Measurements from ENCODE around the gene BFAR. TPM values are rescaled to one million over a fixed set of nuclear protein-coding genes. Genes with fewer than 3 reads are reported as not detected.

BFAR gene
- polyA plus RNA-seq, 1 donor (not counting 4 experiments of a cell fraction or from before 2014, with no cell fraction given): 92.3 TPM

GRCh38 chr16:14658063-14658462 lies 25.3 kb downstream of the BFAR start:
- Histone ChIP-seq H3K4me3 (ENCODE audit: control insufficient read depth in 2 of 3, extremely low read depth in 1 of 3, insufficient read depth in 2 of 3, low read depth in 1 of 3, low read length in 3 of 3) (no peak overlapping the region), H3K4me1 (ENCODE audit: control insufficient read depth, extremely low read depth, insufficient read depth, low read length) (no peaks in the 10 kb centered on the region), H3K27me3 (ENCODE audit: control insufficient read depth, extremely low read depth, insufficient read depth, low read length) (no peaks in the 10 kb centered on the region), H3K27ac (ENCODE audit: control insufficient read depth, insufficient read depth, low read length) (peak overlapping the region; percentile 36), H3K9ac (ENCODE audit: control insufficient read depth, extremely low read depth, insufficient read depth, low read length) (no peak overlapping the region), H3K36me3 (ENCODE audit: control insufficient read depth in 2 of 2, extremely low read depth in 1 of 2, insufficient read depth in 2 of 2, low read length in 2 of 2) (peaks cover 23 to 33% of the 10 kb centered on the region in 2 experiments), H3K9me1 (ENCODE audit: control insufficient read depth, extremely low read depth, insufficient read depth, low read length) (no peaks in the 10 kb centered on the region), H4K20me1 (ENCODE audit: control insufficient read depth, extremely low read depth, insufficient read depth, low read length) (no peaks in the 10 kb centered on the region), H2AFZ (ENCODE audit: control insufficient read depth, low read length) (peak overlapping the region; percentile 35), H3K79me2 (ENCODE audit: control insufficient read depth, insufficient read depth, low read length) (peaks cover 2% of the 10 kb centered on the region), H3K4me2 (ENCODE audit: control insufficient read depth, extremely low read depth, insufficient read depth, low read depth, low read length) (peak overlapping the region; percentile 16), H3K9me3 (ENCODE audit: control insufficient read depth, low read depth, low read length) (no peaks in the 10 kb centered on the region)
- FAIRE-seq (no peak), DNase-seq (ENCODE audit: low read depth, low spot score) (no peak)
- dilution Hi-C loops (cut with MboI; ENCODE audit: extremely low pct_ligation_motif_present, low sequenced_read_pairs): no loop called here
- TF ChIP-seq CTCF (optimal IDR thresholded peaks at IDR 0.05 in 1 of 3, IDR thresholded peaks at IDR 0.05 in 1 of 3, conservative IDR thresholded peaks at IDR 0.05 in 1 of 3; ENCODE audit: extremely low read depth in 1 of 3, insufficient read depth in 2 of 3, low read length in 3 of 3): no peak
- TF ChIP-seq EZH2 (IDR thresholded peaks at IDR 0.05; ENCODE audit: low read length): no peak

- no peak for TF ChIP-seq EZH2 (IDR thresholded peaks at IDR 0.05; ENCODE audit: low read length)
- no peak for TF ChIP-seq CTCF (optimal IDR thresholded peaks at IDR 0.05 in 1 of 3, IDR thresholded peaks at IDR 0.05 in 1 of 3, conservative IDR thresholded peaks at IDR 0.05 in 1 of 3; ENCODE audit: extremely low read depth in 1 of 3, insufficient read depth in 2 of 3, low read length in 3 of 3)
- Histone ChIP-seq H3K9me1 (ENCODE audit: control insufficient read depth, extremely low read depth, insufficient read depth, low read length) (no peaks in the 10 kb centered on the region), H3K9ac (ENCODE audit: control insufficient read depth, extremely low read depth, insufficient read depth, low read length) (no peak overlapping the region), H3K9me3 (ENCODE audit: control insufficient read depth, low read depth, low read length) (no peaks in the 10 kb centered on the region), H3K27me3 (ENCODE audit: control insufficient read depth, extremely low read depth, insufficient read depth, low read length) (no peaks in the 10 kb centered on the region), H3K4me2 (ENCODE audit: control insufficient read depth, extremely low read depth, insufficient read depth, low read depth, low read length) (no peak overlapping the region), H3K79me2 (ENCODE audit: control insufficient read depth, insufficient read depth, low read length) (no peaks in the 10 kb centered on the region), H3K27ac (ENCODE audit: control insufficient read depth, insufficient read depth, low read length) (no peak overlapping the region), H3K4me1 (ENCODE audit: control insufficient read depth, extremely low read depth, insufficient read depth, low read length) (no peaks in the 10 kb centered on the region), H3K36me3 (ENCODE audit: control insufficient read depth in 2 of 2, extremely low read depth in 1 of 2, insufficient read depth in 2 of 2, low read length in 2 of 2) (peaks cover 21 to 37% of the 10 kb centered on the region in 2 experiments), H2AFZ (ENCODE audit: control insufficient read depth, low read length) (no peak overlapping the region), H3K4me3 (ENCODE audit: control insufficient read depth in 2 of 3, extremely low read depth in 1 of 3, insufficient read depth in 2 of 3, low read depth in 1 of 3, low read length in 3 of 3) (no peak overlapping the region), H4K20me1 (ENCODE audit: control insufficient read depth, extremely low read depth, insufficient read depth, low read length) (no peaks in the 10 kb centered on the region)
- DNase-seq (ENCODE audit: low read depth, low spot score) (no peak), FAIRE-seq (no peak)
- dilution Hi-C loops (cut with MboI; ENCODE audit: extremely low pct_ligation_motif_present, low sequenced_read_pairs): no loop called here
Measured at GRCh38 chr16:14667347-14668266, 34.9 kb downstream of the BFAR start.
